Measurements from ENCODE around the gene ITPRID2. TPM values are rescaled to one million over a fixed set of nuclear protein-coding genes. Genes with fewer than 3 reads are reported as not detected.

ITPRID2 gene
- total and polyA plus RNA-seq, 5 experiments from 2014 or later = 1.8 to 58.4 (median 4.6) TPM

DNA sequence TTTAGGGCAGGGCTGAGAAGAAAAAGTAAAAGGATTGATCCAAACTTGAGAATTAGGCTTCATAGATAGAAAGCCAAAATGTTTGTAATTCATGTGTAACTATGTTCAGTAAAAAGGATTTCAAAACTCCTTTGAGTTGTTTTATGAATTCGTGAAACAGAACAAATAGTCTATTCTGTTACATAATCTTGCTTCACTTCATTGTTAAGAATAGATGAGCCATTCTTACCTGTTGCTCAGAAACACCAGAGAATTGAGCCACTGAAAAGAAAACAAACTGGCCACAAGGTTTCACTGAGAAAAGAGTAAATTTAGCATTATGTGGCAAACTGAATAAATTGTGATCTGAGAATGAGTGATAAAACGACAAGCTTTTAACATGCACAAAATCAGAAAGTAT is 4.5 kb upstream of the ITPRID2 start:
- DNase-seq = no peak
- H3K4me3 Mint-ChIP-seq = no peak overlapping the region
- no peaks in the 10 kb centered on the region for H3K9me3 Mint-ChIP-seq
- no peak for ATAC-seq
- no peaks in the 10 kb centered on the region for H3K36me3 Mint-ChIP-seq
- peaks cover 13 to 40% (median 21%) of the 10 kb centered on the region in 5 donors for H3K27me3 Mint-ChIP-seq
- H3K4me1 Mint-ChIP-seq = peaks cover 0 to 7% (median 5%) of the 10 kb centered on the region in 4 donors
- POLR2A ChIA-PET = no interaction called here
- no peak overlapping the region for H3K27ac Mint-ChIP-seq

DNA sequence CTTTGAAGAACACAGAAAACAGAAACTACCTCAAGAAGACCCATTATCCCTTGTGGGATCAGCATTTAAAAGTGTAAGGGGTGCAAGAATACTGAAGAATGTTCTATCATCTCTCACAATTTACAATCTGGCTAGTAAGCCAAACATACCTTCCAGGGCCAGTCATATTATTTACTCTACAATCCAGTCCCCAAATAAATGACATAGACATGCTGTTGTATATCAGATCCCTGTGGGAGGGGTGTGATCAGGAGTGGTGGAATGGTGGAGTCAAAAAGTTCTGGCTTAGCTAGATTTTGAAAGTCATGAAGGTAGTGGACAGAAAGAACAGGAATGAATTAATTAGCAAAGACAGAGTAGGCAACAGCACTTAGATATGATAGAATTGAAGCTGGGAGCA is 1.8 kb upstream of the ITPRID2 start:
- peaks cover 0 to 2% (median 0%) of the 10 kb centered on the region in 3 donors for H3K36me3 Mint-ChIP-seq
- POLR2A ChIA-PET = no interaction called here
- H3K27me3 Mint-ChIP-seq = peaks cover 13 to 32% (median 17%) of the 10 kb centered on the region in 5 donors
- H3K27ac Mint-ChIP-seq = no peak overlapping the region
- no peak for DNase-seq
- H3K4me1 Mint-ChIP-seq = peaks cover 15 to 32% (median 28%) of the 10 kb centered on the region in 4 donors
- H3K4me3 Mint-ChIP-seq = peak overlapping the region in 3 of 10 donors; percentile 34 to 46 (median 35)
- H3K9me3 Mint-ChIP-seq = no peaks in the 10 kb centered on the region
- no peak for ATAC-seq

DNA sequence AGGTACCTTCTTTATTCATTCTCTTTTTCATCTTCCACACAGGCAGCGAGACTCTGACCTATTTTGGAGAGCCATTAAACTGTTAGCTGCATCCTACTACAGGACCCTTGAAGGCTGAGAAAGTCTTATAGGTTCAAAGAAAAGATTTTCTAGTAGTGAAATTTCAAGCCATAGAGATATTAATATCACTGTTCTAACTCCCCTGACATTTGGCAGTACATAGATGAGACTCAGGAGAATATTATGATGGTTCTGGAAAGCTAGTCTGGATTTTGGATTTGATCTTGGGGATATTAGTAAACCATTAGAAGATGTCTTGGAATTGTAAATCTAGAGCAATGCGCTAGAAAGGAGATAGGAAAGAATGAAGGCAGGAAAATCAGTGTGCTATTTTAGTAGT is 1.3 kb upstream of the ITPRID2 start:
- H3K4me3 Mint-ChIP-seq = peak overlapping the region in 7 of 10 donors; percentile 12 to 98 (median 41)
- peak overlapping the region in 1 of 10 donors; percentile 5 for H3K27ac Mint-ChIP-seq
- peaks cover 0 to 2% (median 0%) of the 10 kb centered on the region in 3 donors for H3K36me3 Mint-ChIP-seq
- H3K4me1 Mint-ChIP-seq = peaks cover 15 to 32% (median 29%) of the 10 kb centered on the region in 4 donors
- ATAC-seq = no peak
- POLR2A ChIA-PET = no interaction called here
- no peaks in the 10 kb centered on the region for H3K9me3 Mint-ChIP-seq
- peaks cover 13 to 32% (median 17%) of the 10 kb centered on the region in 5 donors for H3K27me3 Mint-ChIP-seq
- no peak for DNase-seq

DNA sequence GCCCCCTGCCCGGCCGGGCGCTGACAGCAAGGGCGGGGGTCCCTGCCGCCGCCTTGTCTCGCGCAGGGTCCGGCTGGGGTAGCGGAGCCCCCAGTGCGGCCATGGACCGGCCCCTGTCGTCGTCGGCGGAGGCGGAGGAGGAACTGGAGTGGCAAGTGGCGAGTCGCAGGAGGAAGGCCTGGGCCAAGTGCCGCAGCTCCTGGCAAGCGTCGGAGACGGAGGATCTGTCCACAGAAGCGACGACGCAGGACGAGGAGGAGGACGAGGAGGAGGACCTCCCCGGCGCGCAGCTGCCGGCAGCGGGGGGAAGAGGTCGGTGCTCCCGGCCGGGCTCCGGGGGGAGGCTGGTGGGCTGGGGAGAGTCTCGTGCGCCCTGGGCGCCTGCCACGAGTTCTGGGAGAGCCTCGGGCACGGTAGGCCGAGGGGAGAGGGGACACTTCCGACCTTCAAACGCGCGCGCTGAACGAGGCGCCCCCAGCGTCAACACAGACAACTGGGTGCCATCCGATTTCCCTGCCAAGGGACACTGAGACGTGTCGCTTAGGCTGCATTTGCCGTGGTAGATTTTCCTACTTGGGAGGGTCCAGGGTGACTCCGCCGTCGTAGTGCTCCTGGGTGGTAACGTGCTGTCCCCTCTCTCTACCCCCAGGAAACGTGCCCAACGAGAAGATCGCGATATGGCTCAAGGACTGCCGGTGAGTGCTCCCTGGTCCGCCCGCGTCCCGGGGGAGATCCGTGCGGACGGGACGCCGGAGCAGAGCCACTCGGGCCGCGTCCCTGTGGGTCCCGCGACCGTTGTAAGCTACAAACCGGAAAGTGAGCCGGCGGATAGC is 652 bp downstream of the ITPRID2 start:
- peaks cover 0 to 8% (median 0%) of the 10 kb centered on the region in 3 donors for H3K36me3 Mint-ChIP-seq
- POLR2A ChIA-PET = interaction anchor here (2.1 kb wide), 1 partner anchor 13 kb away, joined by 7 read pairs; no protein-coding TSS in a partner anchor

DNA sequence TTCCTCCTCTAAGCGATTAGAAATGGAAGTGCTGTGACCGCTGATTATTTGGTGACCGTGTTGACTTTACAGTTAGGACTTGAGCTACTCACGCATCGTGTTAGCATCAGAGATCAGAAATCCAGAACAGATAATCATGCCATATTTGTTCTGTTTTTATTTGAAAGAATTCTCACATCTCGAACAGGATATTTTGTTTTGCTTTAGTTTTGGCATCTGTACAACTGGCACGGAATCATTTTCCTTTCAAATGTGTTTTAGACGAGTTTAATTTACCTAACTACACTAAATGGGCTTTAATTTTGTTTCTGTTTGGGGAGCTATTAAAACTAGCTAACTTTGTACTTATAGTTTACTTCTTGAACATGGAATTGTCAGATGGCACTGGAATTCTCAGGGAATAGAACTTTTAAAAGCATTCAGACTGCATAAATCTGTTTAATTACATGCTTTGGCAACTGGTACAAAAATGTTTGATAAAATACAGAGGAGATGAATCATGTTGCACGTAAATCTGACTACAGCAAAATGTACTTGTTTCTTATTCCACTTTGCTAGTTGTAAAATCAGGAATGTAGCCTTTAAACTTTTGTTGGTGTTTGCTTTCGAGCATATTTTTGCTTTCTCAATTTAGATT is 1.4 kb downstream of the ITPRID2 start:
- DNase-seq (peak in 1 of 10 donors; percentile 13), ATAC-seq (no peak)
- H3K4me1 Mint-ChIP-seq = peaks cover 20 to 46% (median 40%) of the 10 kb centered on the region in 4 donors
- POLR2A ChIA-PET = interaction anchor here (0.6 to 2.1 kb wide), 2 partner anchors 12 to 749 kb away, joined by 4 to 7 read pairs; no protein-coding TSS in a partner anchor
- peaks cover 0 to 8% (median 0%) of the 10 kb centered on the region in 3 donors for H3K36me3 Mint-ChIP-seq
- peaks cover 6 to 25% (median 8%) of the 10 kb centered on the region in 5 donors for H3K27me3 Mint-ChIP-seq
- no peaks in the 10 kb centered on the region for H3K9me3 Mint-ChIP-seq
- peak overlapping the region in 9 of 10 donors; percentile 40 to 95 (median 89) for H3K27ac Mint-ChIP-seq
- peak overlapping the region; percentile 90 to 99 (median 96) for H3K4me3 Mint-ChIP-seq

More for the DNA sequence above, 652 bp downstream of the ITPRID2 start:
- Mint-ChIP-seq H3K27me3 (peaks cover 6 to 25% (median 9%) of the 10 kb centered on the region in 5 donors), H3K9me3 (no peaks in the 10 kb centered on the region), H3K27ac (peak overlapping the region; percentile 74 to 95 (median 87)), H3K4me3 (peak overlapping the region; percentile 90 to 99 (median 96)), H3K4me1 (peaks cover 20 to 46% (median 40%) of the 10 kb centered on the region in 4 donors)
- peak; percentile 77 to 78 for ATAC-seq
- DNase-seq = peak; percentile 39 to 81 (median 60)

DNA sequence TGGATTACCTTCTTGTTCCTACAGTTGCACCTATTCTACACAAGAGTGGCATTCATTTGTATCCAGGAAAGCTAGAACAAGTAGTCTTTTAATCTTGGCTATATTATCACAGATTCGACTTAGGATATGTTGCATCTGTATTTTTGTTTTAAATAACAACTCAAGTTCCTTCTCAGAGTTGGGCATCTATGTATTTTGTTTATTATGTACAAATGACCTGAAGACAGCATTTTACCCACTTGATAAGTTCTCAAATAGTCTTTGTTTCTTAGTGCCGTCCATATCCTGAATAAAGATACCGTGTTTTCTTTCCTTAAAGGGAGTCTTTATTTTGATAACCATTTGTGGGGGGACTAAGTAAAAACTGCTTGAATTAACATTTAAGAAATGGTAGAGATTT is 2.9 kb downstream of the ITPRID2 start:
- H3K27ac Mint-ChIP-seq = peak overlapping the region in 2 of 10 donors; percentile 45 to 69
- no peak for ATAC-seq
- H3K4me3 Mint-ChIP-seq = peak overlapping the region in 3 of 10 donors; percentile 3 to 50 (median 37)
- H3K9me3 Mint-ChIP-seq = no peaks in the 10 kb centered on the region
- no peak for DNase-seq
- H3K4me1 Mint-ChIP-seq = peaks cover 20 to 51% (median 42%) of the 10 kb centered on the region in 4 donors
- POLR2A ChIA-PET = no interaction called here
- peaks cover 5 to 14% (median 6%) of the 10 kb centered on the region in 3 donors for H3K36me3 Mint-ChIP-seq
- H3K27me3 Mint-ChIP-seq = peaks cover 3 to 11% (median 8%) of the 10 kb centered on the region in 5 donors

DNA sequence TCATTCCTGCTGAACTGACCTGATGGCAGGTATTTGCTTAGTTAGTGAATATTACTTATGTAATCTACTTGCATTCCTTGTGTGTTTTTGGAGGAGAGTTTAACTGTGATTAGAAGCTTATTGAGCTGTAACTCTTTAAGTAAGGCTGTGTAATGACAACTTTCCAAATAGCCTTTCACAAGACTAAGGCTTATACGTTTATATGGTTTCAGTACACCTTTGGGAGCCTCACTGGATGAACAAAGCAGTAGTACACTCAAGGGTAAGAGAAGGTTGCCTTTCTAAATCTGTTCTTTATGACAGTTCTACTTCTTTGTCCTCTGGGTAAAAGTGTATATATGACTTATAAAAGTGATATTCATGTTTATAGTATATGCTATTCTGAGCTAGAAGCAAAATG is 4.3 kb downstream of the ITPRID2 start:
- POLR2A ChIA-PET = no interaction called here
- peaks cover 15 to 28% (median 16%) of the 10 kb centered on the region in 3 donors for H3K36me3 Mint-ChIP-seq
- H3K4me1 Mint-ChIP-seq = peaks cover 26 to 59% (median 53%) of the 10 kb centered on the region in 4 donors
- DNase-seq = no peak
- ATAC-seq = no peak
- H3K27ac Mint-ChIP-seq = peak overlapping the region in 1 of 10 donors; percentile 34
- H3K27me3 Mint-ChIP-seq = peaks cover 0 to 1% (median 0%) of the 10 kb centered on the region in 5 donors
- no peaks in the 10 kb centered on the region for H3K9me3 Mint-ChIP-seq
- H3K4me3 Mint-ChIP-seq = no peak overlapping the region

DNA sequence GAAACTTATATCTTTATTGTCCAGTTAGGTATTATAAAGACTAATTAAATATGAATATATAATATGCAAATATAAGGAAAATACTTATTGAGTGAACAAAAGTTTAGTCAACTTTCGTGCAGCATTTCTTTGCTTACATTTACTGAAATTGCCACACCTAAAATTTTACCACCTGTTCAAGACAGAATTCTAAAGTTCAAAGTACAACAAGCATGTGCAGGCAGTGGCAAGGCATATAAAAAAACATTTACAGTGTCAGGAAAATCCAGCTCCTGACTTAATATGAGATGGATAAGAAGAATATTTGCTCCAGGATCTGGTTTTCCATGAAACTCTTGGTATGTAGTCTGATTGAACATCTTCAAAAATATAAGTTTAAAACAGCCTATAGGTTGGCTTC is 4.8 kb downstream of the ITPRID2 start:
- POLR2A ChIA-PET = no interaction called here
- Mint-ChIP-seq H3K27ac (peak overlapping the region in 1 of 10 donors; percentile 9), H3K4me1 (peaks cover 26 to 54% (median 49%) of the 10 kb centered on the region in 4 donors)

DNA sequence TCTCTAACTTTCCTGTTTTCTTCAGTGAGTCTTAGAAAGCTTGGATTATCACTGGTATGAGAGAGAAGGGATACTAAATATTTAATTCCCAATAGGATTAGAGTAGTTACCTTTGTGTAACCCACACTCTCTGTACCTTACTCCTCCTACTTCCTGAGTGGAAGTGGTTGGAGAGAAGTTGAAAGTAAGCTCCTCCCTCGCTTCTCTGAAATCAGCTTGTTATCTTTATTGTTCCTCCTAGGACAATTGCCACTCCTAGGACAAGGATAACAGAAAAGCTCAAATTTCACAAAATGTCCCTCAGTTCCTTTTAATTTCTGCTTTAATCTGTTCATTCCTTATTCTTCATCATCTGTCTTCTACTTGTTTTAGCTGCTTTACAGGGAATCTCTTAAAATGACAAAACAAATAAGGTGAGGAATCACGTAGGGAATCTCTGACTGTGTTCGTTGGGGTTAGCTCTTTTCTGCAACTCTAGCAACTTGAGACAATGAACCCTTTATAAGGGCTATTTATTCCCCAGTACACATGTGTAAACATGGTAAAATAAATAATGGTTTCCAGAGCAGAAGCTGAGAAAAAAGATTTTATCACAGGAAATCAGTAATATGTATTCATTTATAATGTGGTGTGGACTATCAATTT is 8.6 kb downstream of the ITPRID2 start:
- no peak for ATAC-seq
- DNase-seq = no peak
- Mint-ChIP-seq H3K36me3 (peaks cover 15 to 60% (median 30%) of the 10 kb centered on the region in 3 donors), H3K9me3 (no peaks in the 10 kb centered on the region), H3K27me3 (no peaks in the 10 kb centered on the region), H3K27ac (no peak overlapping the region), H3K4me1 (peaks cover 13 to 41% (median 31%) of the 10 kb centered on the region in 4 donors), H3K4me3 (no peak overlapping the region)
- POLR2A ChIA-PET = no interaction called here

More for the DNA sequence above, 4.8 kb downstream of the ITPRID2 start:
- DNase-seq = no peak
- Mint-ChIP-seq H3K27me3 (no peaks in the 10 kb centered on the region), H3K36me3 (peaks cover 15 to 33% (median 19%) of the 10 kb centered on the region in 3 donors), H3K4me3 (no peak overlapping the region), H3K9me3 (no peaks in the 10 kb centered on the region)
- ATAC-seq = no peak

DNA sequence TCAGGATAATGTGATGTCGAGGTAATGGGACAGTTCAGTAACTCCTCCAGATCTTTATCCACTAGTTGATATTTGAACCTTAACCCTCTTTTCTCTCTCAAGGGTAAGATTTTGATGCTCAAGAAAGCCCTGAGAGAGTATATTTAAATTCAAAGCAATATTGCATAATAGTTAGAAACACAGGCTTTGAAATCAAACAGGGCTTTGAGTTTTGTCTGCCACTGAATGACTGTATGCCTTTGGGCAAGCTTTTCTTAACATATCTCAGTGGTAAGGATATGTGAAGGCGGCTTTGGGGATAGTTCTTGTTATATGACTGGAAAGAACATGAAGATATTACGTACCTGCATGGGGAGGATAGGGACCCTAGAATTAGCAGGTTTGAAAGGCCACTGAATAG is 11.1 kb downstream of the ITPRID2 start:
- H3K4me1 Mint-ChIP-seq = peaks cover 8 to 37% (median 19%) of the 10 kb centered on the region in 4 donors
- DNase-seq (no peak), ATAC-seq (no peak)
- H3K36me3 Mint-ChIP-seq = peaks cover 15 to 62% (median 35%) of the 10 kb centered on the region in 3 donors
- H3K9me3 Mint-ChIP-seq = no peaks in the 10 kb centered on the region
- H3K27me3 Mint-ChIP-seq = no peaks in the 10 kb centered on the region
- no peak overlapping the region for H3K27ac Mint-ChIP-seq
- no peak overlapping the region for H3K4me3 Mint-ChIP-seq
- POLR2A ChIA-PET = no interaction called here

DNA sequence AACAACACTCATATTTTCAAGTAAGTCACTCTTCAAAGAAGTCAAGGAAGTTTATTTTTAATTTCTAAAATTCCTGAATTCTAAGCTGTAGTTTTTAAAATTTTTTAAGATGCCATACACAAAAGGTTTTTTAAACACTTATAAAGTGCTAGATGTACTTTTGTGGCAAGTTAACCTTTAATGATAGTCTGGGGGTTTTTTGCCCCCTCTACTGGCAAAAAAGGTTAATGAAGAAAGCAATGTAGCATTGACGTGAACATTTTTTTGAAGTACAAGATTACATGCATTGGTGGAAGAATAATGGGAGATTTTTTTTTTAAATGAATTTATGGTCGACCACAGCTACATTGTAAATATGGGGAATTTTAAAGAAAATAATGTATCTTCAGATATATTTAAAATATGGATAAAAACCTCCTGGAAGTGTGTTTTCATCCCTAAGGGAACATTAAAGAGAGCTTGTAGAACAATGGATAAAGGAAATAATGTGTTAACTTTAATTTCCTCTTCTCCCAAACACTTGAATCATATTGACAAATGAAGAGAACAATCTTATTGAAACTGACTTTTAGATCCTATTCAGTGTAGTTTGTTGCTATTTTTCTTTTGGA is 12.6 kb downstream of the ITPRID2 start:
- POLR2A ChIA-PET = interaction anchor here (1.8 kb wide), 1 partner anchor 12 kb away, joined by 7 read pairs; the partner anchor contains the start of gene ITPRID2
- peak in 5 of 10 donors; percentile 5 to 56 (median 38) for DNase-seq
- no peaks in the 10 kb centered on the region for H3K27me3 Mint-ChIP-seq
- H3K4me1 Mint-ChIP-seq = peaks cover 8 to 37% (median 19%) of the 10 kb centered on the region in 4 donors
- no peaks in the 10 kb centered on the region for H3K9me3 Mint-ChIP-seq
- no peak overlapping the region for H3K27ac Mint-ChIP-seq
- H3K4me3 Mint-ChIP-seq = no peak overlapping the region
- peak; percentile 52 to 61 for ATAC-seq
- H3K36me3 Mint-ChIP-seq = peaks cover 11 to 62% (median 36%) of the 10 kb centered on the region in 3 donors

DNA sequence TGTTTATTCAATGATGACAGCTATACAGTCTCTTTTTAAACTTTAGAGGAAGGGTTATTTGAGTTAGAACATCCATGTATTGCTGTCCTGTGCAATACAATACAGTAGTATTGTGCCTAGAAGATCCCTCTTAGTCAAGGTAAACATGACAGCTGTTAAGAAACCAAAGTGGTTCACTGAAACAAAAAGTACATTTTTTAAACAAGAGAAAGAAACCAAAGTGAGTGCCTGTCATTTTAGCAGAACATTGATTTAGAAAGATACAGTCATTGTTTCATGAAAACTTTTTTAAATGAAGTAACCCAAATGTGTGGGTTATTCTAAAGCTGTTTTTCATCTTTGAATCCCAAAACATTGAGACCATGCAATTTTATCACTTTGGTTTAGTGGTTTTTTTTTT is 15.5 kb downstream of the ITPRID2 start:
- Mint-ChIP-seq H3K4me3 (no peak overlapping the region), H3K36me3 (peaks cover 7 to 57% (median 28%) of the 10 kb centered on the region in 3 donors), H3K27me3 (no peaks in the 10 kb centered on the region), H3K4me1 (peaks cover 4 to 31% (median 9%) of the 10 kb centered on the region in 4 donors), H3K27ac (no peak overlapping the region), H3K9me3 (no peaks in the 10 kb centered on the region)
- POLR2A ChIA-PET = no interaction called here
- ATAC-seq (no peak), DNase-seq (no peak)
